ENCODE data around the gene OR2Z1.

Gene OR2Z1

GRCh38 chr19:8695911-8696310, 25.5 kb upstream of the OR2Z1 start:
- DNase-seq (ENCODE audit: low spot score) = no peak
- TF ChIP-seq, protein P1, sequence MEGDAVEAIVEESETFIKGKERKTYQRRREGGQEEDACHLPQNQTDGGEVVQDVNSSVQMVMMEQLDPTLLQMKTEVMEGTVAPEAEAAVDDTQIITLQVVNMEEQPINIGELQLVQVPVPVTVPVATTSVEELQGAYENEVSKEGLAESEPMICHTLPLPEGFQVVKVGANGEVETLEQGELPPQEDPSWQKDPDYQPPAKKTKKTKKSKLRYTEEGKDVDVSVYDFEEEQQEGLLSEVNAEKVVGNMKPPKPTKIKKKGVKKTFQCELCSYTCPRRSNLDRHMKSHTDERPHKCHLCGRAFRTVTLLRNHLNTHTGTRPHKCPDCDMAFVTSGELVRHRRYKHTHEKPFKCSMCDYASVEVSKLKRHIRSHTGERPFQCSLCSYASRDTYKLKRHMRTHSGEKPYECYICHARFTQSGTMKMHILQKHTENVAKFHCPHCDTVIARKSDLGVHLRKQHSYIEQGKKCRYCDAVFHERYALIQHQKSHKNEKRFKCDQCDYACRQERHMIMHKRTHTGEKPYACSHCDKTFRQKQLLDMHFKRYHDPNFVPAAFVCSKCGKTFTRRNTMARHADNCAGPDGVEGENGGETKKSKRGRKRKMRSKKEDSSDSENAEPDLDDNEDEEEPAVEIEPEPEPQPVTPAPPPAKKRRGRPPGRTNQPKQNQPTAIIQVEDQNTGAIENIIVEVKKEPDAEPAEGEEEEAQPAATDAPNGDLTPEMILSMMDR (IDR thresholded peaks at IDR 0.05; ENCODE audit: extremely low read depth, missing control alignments) = no peak

DNA sequence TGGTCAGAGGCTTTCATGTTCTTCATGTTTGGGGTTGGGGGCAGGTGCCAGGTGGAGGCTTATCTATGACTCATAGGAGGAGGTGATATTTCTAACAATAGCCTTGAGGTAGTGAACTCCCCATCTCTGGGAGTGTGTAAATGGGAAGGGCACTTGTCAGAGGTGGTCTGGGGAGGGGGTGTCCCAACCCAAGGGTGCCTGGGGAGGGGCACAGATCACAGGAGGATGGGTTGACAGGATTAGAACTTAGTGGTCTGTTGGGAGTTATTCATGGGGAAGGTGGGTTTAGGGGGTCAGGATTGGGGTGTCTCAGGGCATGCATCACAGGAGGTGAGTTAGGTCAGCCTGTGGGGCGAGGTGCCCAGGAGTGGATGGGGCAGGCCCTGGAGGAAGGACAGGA, 24.4 kb upstream of the OR2Z1 start:
- TF ChIP-seq, protein P1 (IDR thresholded peaks at IDR 0.05; ENCODE audit: extremely low read depth, missing control alignments) = no peak
- no peak for DNase-seq (ENCODE audit: low spot score)

- DNase-seq (ENCODE audit: low spot score) = no peak
- TF ChIP-seq, protein P1 (IDR thresholded peaks at IDR 0.05; ENCODE audit: extremely low read depth, missing control alignments) = no peak
Measured at GRCh38 chr19:8697671-8698432, 23.6 kb upstream of the OR2Z1 start.

DNA sequence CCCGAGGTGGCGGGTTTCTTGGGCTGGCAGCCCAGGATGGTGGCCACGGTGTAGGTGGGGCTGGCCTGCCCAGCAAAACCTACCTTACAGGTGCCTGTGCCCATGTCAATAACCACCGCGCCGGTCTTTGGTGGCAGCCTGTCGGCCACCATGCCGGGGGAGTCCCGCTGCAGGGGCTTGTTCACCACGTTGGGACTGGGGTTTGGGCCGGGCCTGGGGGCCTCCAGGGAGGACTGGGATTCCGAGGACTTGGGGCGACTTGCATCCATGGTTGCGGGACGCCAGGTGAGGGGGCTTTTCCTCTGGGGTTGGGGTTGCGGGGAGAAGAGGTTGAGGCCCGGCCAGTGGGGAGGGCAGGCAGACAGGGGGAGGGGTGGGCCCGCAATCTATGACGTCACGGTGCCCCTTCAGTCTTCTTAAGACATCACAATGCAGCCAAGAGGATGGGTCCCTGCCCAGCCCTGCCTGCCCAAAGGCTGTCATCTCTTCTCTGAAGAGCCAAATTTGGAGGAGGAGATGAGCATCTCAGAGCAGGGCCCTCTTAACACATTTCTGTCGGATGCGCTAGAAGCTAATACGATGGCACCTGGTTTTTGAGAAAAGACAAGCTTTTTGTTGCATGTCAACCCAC, 22.9 kb upstream of the OR2Z1 start, which contains the start of gene ACTL9:
TSS of gene ACTL9 (minus strand) at position 363 of the 631 bp plus-strand sequence. CDS start at position 269, 94 bp downstream.
- TF ChIP-seq, protein P1 (IDR thresholded peaks at IDR 0.05; ENCODE audit: extremely low read depth, missing control alignments) = no peak
- no peak for DNase-seq (ENCODE audit: low spot score)

- TF ChIP-seq, protein P1 (IDR thresholded peaks at IDR 0.05; ENCODE audit: extremely low read depth, missing control alignments) = no peak
- DNase-seq (ENCODE audit: low spot score) = no peak
Measured at GRCh38 chr19:8699908-8700307, 21.5 kb upstream of the OR2Z1 start.

GRCh38 chr19:8700956-8701355, 20.5 kb upstream of the OR2Z1 start:
- DNase-seq (ENCODE audit: low spot score) = no peak
- TF ChIP-seq, protein P1 (IDR thresholded peaks at IDR 0.05; ENCODE audit: extremely low read depth, missing control alignments) = no peak

- TF ChIP-seq, protein P1 (IDR thresholded peaks at IDR 0.05; ENCODE audit: extremely low read depth, missing control alignments) = no peak
- DNase-seq (ENCODE audit: low spot score) = no peak
Measured at GRCh38 chr19:8702350-8702749, 19.1 kb upstream of the OR2Z1 start.

Measured in GM20000 (cell line).